ENCODE measurements around the gene KLHDC10.
"Not testable (repeated sequence)": the region's sequence is repeated elsewhere in the genome, so short reads cannot be mapped to it uniquely, and the experiment has no call there.

The KLHDC10 gene

DNA sequence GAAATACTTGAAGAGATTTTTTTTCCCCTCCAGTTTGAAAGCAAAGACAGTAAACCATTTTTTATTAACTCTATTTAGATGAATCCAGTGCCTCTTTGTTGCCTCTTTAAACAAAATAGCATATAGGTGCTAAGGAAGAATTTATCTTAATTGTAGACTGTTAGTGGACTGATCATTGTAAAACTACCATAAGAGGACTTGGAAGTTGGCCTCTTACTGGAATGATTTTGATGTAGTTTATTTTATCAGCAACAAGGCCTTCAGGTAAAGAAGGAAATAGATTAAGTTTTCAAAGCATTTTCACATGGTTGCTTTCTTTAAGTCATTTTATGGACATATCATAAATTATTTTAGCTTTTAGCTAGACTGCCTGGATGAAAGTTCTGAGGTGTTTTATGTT is 53.2 kb downstream of the KLHDC10 start:
- DNase-seq (ENCODE audit: insufficient read length, low spot score) = no peak
- FAIRE-seq = no peak
- TF ChIP-seq, protein P1, sequence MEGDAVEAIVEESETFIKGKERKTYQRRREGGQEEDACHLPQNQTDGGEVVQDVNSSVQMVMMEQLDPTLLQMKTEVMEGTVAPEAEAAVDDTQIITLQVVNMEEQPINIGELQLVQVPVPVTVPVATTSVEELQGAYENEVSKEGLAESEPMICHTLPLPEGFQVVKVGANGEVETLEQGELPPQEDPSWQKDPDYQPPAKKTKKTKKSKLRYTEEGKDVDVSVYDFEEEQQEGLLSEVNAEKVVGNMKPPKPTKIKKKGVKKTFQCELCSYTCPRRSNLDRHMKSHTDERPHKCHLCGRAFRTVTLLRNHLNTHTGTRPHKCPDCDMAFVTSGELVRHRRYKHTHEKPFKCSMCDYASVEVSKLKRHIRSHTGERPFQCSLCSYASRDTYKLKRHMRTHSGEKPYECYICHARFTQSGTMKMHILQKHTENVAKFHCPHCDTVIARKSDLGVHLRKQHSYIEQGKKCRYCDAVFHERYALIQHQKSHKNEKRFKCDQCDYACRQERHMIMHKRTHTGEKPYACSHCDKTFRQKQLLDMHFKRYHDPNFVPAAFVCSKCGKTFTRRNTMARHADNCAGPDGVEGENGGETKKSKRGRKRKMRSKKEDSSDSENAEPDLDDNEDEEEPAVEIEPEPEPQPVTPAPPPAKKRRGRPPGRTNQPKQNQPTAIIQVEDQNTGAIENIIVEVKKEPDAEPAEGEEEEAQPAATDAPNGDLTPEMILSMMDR (IDR thresholded peaks at IDR 0.05; ENCODE audit: insufficient read depth, missing control alignments) = no peak

DNA sequence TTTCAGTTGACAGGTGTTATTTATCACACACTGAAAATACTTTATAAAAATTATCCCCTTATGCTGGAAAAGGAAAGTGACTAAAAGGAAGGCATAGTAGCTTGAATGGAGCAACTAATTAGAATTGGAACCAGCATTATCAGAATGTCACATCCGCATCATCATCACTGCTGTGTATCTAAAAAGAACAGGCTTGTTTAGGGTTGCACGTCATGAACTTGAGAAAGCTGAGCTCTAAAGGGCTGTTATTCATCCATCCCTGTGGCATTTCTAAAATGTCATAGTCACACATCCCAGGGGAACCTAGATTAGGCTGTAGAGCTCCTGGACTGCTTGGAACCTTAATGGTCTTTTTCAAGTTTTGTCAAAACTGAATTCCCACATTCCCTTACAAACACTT is 54.4 kb downstream of the KLHDC10 start:
- DNase-seq (ENCODE audit: insufficient read length, low spot score) (no peak), FAIRE-seq (no peak)
- TF ChIP-seq, protein P1 (IDR thresholded peaks at IDR 0.05; ENCODE audit: insufficient read depth, missing control alignments) = no peak

DNA sequence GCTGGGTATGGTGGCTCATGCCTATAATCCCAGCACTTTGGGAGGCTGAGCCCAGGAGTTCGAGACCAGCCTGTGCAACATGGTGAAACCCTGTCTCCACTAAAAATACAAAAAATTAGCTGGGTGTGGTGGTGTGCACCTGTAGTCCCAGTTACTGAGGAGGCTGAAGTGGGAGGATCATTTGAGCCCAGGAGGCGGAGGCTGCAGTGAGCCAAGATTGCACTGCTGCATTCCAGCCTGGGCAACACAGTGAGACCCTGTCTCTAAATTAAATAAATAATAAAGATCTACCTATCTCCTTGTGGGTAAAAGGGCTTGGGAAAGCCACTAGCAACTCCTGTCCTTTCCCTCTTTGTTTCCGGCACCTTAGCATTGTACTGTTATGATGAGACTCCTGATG is 56.5 kb downstream of the KLHDC10 start:
- FAIRE-seq = not testable (repeated sequence)

DNA sequence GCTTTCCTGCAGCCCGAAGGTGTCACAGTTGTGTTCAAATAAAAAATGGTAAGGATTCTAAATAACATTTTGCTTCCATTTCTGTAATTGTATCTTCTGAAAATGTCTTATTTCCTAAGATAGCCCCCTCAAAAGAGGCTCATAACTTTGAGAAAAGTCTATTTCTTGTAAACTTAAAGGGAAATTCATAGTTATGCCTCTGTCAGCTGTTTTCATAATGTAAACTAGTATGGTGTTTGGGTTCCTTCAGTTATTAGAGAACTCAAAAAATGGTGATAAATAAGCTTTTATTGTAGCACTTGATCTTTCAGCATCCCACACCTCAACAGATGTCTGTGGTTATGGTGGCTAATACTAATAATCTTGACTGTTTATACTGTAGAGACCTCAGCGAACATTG is 57.1 kb downstream of the KLHDC10 start:
- no peak for DNase-seq (ENCODE audit: insufficient read length, low spot score)
- FAIRE-seq = no peak
- TF ChIP-seq, protein P1 (IDR thresholded peaks at IDR 0.05; ENCODE audit: insufficient read depth, missing control alignments) = no peak

More for the DNA sequence above, 56.5 kb downstream of the KLHDC10 start:
- DNase-seq (ENCODE audit: insufficient read length, low spot score) = not testable (repeated sequence)

DNA sequence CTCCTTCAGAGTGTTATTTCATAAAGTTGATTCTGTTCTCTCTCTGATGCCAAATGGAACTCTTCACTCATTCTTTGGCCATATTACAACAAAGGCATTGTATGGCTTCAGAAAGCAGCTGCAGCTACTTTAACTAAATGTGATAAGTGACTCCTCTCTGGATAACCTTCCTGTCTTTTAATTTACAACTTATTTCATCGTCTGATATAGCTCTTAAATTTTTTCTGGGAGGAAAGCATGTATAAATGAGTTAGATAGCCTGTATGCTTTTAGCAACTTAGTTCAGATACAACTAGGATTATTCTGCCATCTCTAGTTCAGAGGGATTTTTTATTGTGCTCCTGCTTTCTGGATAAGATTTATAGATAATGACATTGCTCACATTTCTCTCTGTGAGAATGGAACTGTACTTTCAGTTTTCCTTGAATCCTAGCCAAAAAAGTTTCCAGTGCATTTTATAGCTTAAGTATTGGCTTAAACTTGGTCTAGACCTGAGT is 57.5 kb downstream of the KLHDC10 start:
- FAIRE-seq (no peak), DNase-seq (ENCODE audit: insufficient read length, low spot score) (no peak)
- TF ChIP-seq, protein P1 (IDR thresholded peaks at IDR 0.05; ENCODE audit: insufficient read depth, missing control alignments) = no peak

DNA sequence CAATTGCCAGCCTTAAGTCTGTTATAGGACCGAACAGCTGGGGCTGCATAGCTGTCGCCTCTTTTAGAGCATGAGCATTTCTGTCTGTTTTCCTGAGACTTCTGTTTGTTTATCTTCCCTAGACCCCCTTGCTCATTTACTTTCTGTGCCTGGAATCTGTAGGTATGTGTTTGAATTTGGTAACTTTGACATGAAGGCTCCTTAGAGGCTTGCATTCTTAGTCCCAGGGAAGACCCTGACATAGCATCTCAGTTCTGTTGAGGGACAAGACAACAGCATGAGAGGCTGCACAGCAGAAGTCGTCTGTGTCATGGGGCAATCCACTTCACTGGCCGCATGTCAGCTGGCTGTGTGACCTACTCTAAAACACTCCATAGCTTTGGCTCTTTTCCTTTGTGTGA is 58.7 kb downstream of the KLHDC10 start:
- DNase-seq (ENCODE audit: insufficient read length, low spot score) (no peak), FAIRE-seq (no peak)
- TF ChIP-seq, protein P1 (IDR thresholded peaks at IDR 0.05; ENCODE audit: insufficient read depth, missing control alignments) = no peak

DNA sequence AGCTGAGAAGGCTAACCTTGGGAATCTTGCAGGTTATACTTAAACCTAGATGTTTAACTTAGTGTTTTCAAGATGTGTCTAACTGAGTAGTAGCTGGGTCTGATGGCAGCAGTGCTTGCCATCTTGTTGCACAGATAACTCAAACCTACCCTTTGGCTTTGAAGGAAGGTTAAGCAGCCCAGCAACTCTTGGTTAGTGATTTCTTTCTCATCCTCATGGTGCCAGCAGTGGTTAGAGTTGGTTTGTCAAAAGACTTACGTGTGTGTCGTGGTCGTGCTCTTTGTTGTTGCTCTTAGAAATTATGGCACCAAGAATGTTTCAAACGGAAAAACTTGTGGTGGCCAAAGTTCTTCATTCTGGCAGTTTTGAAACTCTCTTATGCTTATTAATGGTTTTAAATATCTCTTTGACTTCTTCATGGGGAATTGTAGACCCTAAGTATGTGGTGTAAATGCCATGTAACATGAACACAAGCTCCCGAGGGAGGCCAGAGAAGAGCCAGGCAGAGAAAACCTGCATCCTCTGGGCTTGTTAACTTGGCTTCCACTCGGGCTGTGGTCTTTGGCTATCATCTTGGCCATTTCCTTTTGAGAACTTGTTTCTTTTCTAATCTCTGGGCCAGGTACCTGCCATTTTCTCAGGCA is 61.0 kb downstream of the KLHDC10 start:
- FAIRE-seq (no peak), DNase-seq (ENCODE audit: insufficient read length, low spot score) (no peak)
- TF ChIP-seq, protein P1 (IDR thresholded peaks at IDR 0.05; ENCODE audit: insufficient read depth, missing control alignments) = no peak

Measured in D721Med (cell line).